HG02943 (cell line): ENCODE data around the gene SCEL.
"Not testable (repeated sequence)": the region's sequence is repeated elsewhere in the genome, so short reads cannot be mapped to it uniquely, and the experiment has no call there.

Experiments
- ATAC-seq: cut with Tn5 transposase; IDR thresholded peaks from one replicate; pipeline ENCODE4 v1.9.1; 2021; ENCODE audit warnings: mild to moderate bottlenecking, low read depth, moderate library complexity; ENCODE audit not compliant: unreplicated experiment

Gene SCEL, protein sequence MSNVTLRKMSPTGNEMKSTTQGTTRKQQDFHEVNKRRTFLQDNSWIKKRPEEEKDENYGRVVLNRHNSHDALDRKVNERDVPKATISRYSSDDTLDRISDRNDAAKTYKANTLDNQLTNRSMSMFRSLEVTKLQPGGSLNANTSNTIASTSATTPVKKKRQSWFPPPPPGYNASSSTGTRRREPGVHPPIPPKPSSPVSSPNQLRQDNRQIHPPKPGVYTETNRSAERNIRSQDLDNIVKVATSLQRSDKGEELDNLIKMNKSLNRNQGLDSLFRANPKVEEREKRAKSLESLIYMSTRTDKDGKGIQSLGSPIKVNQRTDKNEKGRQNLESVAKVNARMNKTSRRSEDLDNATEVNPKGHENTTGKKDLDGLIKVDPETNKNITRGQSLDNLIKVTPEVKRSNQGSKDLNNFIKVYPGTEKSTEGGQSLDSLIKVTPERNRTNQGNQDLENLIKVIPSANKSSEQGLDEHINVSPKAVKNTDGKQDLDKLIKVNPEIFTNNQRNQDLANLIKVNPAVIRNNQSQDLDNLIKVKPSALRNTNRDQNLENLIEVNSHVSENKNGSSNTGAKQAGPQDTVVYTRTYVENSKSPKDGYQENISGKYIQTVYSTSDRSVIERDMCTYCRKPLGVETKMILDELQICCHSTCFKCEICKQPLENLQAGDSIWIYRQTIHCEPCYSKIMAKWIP

DNA sequence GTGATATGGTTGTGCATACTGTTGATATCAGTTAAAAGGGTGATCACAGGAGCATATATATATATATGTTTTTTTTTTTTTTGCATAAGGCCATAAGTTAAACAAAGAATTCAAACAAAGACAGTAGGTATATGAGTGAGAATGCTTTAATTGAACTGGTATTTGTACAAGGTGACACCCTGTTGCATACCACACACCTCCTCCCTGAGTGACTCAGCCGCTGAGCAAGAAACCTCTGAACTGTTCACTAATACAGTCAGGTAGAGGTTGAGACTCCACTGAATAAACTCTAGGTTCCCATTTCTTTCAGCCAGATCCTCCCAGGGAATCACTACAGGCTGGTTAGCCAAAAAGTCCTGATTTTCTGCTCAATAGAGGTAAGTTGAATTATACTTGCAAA lies at the start of gene SCEL:
SCEL (plus strand) TSS at position 259 of the 400 bp plus-strand sequence. CDS start 20,170 bp downstream, outside the sequence.
- no peak for ATAC-seq

DNA sequence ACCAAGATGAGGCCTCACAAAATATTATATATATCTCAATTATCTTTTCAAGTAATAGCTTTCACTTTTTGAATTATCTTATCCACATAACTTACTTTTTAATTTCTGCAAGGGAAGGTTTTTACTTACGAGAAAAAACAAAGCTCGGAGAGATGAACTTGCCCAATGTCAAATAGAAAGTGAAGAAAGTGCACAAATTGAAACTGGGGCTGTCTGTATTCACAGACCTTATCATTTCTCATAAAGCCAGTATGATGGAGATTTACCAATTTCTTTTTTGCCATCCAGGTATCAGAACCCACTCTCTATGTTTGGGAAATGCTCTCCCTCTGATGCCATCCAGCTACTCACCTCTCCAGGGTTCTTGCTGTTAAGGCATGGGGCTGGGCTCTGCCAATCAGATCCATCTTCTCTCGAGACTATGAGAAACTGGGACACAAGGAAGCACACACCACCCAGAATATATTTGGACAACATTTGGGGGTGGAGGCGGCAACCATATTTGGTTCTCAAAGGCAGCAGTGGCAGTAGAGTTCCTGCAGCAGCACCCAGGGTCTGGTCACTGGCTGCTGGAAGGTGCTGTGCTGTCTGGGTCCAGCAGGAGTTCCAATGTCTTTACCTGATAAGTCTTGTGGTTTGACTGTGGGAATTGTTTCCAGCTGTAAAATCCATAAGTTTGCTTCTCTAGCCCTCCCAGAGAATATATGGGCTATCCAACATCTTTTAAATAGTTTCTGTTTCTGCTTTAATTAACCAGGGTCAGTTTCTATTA lies 45.8 kb upstream of the SCEL start:
- ATAC-seq = no peak

DNA sequence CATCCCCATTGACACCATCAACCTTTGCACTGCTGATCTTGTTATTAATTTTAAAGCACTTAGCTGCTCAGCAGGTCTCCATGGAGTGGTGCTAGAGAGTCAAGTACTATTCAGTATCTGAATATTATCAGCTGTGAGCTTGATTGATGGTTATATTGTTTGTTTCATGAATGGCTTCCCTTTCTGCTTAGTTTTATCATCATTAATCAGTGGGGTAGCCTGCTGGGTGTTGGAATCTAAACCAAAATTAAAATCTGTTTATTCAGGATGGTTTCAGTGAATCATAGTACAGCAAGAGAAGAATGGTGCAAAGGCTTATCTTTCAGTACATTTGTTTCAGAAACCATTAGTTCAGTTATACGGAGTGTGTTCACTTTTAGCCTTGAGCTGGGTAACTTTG lies 42.5 kb upstream of the SCEL start:
- ATAC-seq = peak; percentile 61

DNA sequence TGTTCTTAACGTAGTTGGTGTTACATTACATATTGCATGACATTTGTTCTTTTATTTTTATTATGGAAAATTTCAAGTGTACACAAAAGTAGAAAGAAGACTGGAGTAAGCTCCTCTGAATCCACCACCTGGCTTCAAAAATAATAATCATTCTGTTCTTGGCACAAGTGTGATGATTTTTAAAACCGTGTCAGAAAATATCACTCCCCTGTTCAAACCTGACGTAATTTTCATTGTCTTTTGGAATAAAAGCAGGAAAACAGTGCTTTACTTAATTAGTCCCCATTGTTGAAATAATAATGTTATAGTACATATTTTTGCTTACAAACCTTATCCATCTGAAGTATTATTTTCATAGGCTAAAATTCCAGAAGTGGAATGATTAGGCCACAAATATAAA lies 41.3 kb upstream of the SCEL start:
- no peak for ATAC-seq

DNA sequence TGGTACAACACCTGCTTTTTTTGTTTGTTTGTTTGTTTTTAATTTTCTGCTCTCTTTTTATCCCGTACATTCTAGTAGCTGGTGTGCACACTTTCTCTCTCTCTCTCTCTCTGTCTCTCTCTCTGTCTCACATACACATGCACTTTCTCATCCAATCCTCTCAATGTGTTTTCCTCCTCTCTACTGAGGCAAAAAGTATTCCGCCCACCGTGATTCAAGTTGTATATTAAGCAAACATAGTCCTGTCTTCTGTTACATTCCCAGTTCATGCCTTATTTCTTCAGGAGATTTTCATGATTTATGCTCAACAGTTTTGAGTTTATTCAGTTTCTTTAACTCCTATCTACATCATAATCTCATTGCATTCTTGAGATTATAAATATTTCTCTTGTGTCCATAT lies 38.2 kb upstream of the SCEL start:
- ATAC-seq = no peak

DNA sequence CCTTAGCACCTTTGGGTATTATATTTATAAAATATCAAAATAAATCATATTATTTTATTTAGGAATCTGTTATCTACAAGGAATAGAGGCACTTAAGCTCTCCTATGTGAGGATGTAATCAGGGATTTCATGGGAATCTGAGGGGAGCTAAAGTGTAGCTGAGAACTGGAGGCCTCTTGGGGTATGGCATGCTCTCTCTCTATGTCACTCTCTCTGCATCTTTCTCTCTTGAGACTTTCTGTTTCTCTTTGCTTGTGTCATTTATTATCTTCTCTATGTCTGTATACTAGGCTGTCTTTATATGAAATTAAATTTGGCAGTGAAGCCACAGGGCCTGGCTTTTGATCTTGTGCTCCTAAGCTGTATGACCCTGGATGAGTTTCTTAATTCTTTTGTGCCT lies 37.7 kb upstream of the SCEL start:
- ATAC-seq = no peak

DNA sequence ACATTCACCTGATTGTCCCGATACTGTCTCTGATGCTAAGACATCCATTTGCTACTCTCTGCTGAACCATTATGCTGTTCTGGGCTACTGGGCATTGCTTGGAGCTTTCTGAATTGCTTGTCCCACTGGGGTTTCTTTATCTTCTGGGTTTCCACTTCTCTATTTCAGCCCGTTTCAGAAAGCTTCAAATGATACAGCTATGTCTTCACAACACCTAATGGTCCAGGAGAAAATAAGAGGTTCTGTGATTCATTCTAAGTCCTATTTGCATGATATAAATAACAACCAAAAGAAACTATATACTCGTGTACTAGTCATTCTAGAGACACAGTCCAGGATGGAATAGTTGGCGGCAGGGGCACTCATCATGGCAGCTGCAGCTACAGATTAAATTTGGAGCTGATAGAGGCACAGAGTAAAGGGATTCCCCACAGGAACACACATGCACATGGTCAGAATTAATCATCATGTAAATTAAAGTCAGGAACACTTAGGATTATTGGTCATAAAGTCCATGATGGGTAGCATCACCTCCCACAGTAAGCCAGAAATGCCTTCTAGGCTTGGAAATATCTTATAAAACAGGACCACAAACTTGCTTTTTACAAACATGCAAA lies 33.3 kb upstream of the SCEL start:
- peak; percentile 85 for ATAC-seq

DNA sequence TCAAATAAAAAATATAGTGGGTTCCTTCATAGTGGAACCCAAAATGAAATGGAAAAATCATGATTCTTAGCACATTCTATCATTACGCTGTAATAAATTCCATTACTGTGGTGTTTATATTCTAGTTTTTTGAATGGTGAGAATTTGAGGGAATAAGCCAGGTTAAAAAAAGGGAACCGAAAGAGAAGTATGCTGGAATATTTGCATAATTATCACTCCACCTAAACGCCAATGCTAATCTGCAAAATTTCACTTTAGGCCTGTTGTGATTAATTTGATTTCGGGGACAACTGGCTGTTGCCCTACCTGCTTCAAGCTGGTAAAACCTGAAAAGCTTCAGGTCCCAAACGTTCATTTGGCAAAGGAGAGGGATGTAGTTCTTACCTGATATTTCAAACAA lies 32.1 kb upstream of the SCEL start:
- ATAC-seq = no peak

DNA sequence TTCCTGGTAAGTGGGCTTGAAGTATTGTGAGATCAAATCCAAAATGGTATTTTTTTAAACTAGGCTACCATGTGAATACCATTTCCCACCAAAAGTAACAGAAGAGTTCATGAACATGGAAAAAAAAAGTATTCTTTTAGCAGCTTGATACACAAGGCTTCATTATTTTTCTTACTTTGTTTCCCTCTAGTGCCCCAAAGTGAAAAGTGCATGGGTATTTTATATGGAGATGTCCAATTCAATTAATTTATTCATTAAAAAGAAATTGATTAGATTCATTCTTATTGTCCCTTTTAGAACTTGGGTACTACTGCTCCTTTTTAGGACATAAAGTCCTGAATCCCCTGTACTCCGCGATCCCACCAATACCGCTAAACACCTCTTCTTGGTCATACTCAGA lies 28.6 kb upstream of the SCEL start:
- no peak for ATAC-seq

DNA sequence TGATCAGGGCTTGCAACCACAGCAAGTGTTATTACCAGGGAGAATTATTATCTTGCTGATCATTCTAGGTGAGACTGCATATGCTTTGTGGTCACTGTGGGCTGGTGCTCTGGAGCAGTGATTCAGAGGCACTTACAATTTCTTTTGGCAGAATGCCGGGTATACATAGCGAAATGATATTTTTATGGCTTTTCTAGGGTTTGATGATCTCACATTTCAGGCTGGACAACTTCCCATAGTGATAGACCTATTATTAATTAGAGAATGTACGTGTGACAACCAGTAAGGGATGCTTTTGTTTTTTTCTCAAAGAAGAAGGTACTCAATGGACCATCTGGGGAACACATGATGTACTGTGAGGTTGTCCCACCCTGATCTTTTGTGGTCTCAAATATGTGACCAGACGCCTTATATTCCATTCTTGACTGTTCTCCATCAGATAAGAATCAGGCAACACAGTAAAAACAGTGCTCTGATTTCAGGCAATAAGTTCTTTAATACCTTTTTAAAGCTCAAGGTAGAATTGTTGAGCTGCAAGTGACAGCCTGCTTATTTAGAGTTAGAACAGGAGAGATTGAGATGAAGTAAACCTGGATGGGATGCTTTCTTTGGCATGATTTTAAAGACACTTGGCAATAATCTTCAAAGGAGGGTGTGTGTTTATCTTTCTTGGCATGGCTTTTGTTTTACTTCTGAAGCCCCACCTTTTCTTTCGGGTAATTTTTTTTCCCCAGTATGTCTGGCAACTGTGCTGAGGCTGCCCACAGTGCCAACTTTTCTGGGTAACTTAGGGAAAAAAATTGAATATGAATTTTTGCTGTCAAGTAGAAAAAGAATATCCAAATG lies 27.4 kb upstream of the SCEL start:
- no peak for ATAC-seq

DNA sequence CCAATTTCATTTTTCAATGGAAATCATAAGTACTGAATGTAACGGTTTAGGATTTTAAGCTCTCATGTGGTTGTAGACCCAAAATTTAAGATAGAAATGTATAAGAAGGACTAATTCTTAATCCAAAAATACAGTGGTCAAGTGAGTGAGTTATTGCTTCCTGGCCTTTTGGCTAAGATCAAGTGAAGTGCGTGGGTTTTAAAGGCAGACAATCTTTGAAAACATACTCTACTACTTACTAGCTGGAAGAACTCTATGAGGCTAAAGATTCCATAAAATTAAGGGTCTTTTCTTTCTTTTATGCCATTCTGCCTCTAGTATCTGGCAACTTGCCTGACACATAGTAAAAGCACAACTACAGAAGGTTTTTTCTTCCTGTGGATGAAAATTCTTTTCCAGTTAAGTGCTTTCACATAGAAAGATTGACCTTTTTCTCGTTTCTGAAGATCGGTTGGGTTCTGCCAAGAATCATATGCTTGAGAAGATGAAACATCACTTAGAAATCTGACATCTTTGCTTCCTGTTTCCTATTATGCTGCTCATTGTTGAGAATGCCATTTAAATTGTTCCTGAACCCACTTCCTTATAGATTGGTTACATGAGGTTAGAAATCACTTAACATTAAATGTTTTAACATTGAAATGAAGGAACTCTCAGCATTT lies 26.4 kb upstream of the SCEL start:
- ATAC-seq = no peak

DNA sequence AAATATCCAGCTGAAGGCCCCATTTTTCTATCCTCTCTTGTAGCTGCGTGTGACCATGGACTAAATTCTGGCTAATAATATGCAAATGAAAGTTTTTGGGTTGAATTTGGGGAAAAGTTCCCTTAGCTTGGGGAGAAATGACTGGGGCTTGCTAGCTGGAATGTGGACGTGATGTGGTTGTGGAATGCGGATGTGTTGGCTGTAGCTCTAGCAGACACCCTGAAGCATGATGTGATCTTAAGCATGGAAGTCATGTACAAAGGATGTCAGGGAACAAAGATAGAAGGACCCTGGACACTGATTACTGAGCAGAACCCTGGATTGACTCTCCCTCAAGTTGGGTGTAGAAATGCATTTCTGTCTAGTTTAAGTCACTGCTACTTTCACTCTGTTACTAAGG lies 25.4 kb upstream of the SCEL start:
- no peak for ATAC-seq

DNA sequence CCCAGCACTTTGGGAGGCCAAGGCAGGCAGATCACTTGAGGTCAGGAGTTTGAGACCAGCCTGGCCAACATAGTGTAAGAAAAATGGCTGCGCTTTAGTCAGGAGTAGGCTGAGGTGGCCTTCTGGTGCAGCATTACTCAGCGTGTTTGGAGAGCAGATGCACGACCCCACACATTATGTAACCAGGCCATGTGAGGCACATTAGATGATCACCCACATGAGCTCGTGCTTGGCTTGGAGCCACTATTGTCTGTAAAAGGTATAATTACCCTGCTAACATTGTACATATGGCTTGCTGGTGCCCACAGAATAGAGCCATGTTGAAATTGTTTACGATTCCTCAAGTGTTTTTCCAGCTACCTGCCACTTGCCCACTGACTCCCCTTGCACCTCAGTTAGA lies 24.0 kb upstream of the SCEL start:
- ATAC-seq = no peak

DNA sequence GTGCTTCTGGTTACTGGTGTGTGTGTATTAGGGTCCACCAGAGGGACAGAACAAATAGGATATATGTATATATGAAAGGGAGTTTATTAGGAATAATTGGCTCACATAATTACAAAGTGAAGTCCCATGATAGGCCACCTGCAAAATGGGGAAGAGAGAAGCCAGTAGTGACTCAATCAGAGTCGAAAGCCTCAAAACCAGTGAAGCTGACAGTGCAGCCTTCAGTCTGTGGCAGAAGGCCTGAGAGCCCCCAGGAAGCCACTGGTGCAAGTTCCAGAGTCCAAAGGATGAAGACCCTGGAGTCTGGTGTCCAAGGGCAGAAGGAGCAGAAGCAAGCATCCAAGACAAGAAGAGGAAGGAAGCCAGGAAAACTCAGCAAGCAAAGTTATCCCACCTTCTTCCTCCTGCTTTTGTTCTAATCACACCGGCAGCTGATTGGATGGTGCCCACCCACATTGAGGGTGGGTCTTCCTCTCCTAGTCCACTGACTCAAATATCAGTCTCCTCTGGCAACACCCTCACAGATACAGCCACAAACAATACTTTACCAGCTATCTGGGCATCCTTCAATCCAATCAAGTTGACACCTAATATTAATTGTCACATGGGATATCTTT lies 21.7 kb upstream of the SCEL start:
- ATAC-seq = peak; percentile 76

DNA sequence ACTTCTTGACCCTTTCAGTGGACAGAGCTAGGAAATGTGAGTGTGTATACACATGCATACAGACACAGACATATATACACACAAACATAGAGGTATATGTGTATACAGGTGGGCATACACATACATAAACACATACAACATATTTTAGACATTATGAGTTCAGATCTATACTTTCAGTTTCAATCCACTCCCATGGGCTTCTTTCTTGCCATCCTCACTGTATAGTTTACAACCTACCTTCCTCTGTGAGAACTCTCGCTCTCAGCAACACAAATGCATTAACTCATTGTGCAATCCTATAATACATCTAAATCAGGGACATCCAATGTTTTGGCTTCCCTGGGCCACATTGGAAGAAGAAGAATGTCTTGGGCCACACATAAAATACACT lies 21.2 kb upstream of the SCEL start:
- ATAC-seq = peak; percentile 87

DNA sequence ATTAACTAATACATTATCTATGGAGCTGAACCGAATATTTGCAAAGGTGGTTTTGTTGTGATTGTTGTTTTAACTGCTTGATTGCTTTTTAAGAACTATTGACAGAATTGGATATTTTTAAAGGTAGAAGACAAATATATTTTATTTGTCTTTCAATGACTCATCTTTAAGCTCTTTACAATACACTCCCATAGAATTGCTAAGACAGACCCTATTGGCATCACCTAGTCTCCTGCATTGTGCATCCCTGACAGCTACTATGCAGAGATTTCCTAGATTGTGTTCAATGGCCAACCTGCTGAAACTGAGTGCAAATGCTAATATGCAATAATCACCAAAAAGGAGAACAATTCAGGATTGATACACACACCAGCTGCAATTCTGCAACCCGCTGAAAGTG lies 19.7 kb upstream of the SCEL start:
- ATAC-seq = no peak

DNA sequence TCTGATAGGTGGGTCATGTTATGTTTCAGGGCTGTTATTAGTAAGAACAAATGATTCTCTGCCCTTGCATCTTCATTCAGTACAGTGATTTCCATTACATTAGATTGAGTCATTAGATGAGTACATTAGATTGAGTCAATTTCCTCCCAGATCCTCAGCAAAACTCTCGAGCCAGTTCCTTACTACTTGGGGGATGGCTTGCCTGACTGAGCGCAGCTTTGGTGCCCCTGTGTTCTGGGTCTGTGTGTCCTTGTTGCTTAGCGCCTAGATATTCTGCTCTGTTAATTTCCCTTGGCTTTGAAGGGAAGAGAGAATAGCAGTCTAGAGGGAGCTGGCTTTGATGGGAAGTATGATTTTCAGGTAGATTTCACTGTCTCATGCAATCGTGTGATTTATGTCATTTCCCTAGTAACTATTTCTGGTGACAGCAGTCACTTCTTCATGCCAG lies 19.1 kb upstream of the SCEL start:
- ATAC-seq = no peak

DNA sequence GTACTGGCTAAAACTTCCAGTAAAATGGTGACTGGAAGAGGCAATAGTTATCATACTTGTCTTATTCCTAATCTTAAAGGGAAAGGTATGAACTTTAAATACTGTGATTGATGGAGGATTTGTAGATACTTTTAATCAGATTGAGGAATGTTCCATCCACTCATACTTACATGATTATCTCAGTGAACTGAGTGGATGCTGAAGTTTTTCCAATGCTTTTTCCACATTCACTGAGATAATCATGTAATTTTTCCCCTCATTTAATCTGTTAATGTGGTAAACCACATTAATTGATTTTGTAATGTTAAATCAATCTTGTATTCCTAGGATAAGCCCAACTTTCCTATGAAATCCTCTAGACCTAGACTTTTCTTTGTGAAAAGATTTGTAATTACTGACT lies 17.2 kb upstream of the SCEL start:
- no peak for ATAC-seq

DNA sequence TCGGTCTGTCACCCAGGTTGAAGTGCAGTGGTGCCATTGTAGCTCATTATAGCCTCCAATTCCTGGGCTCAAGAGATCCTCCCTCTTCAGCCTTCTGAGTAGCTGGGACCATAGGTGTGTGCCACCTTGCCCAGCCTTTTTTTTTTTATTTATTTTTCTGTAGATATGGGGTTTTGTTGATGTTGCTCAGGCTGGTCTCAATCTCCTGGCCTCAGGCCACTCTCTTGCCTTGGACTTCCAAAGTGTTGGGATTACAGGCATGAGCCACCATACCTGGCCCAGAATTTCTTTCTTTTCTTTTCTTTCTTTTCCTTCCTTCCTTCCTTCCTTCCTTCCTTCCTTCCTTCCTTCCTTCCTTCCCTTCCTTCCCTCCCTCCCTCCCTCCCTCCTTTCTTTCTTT lies 16.1 kb upstream of the SCEL start:
- ATAC-seq = not testable (repeated sequence)
